ENCODE results near the gene DIAPH2.
"Not testable (repeated sequence)": the region's sequence is repeated elsewhere in the genome, so short reads cannot be mapped to it uniquely, and the experiment has no call there.

Gene DIAPH2

GRCh38 chrX:97402333-97402732, 717.7 kb downstream of the DIAPH2 start:
- no peaks in the 10 kb centered on the region for H3K36me3 ChIP-seq (replicated peaks; ENCODE audit: insufficient read depth, low read length)
- no peaks in the 10 kb centered on the region for H3K79me2 ChIP-seq (ENCODE audit: low read length)
- peak overlapping the region; percentile 74; the same call in 1 of the 2 replicates for H3K4me2 ChIP-seq (ENCODE audit: low read depth, low read length)
- H3K4me1 ChIP-seq (ENCODE audit: low read length), result peaks cover 55% of the 10 kb centered on the region
- no peak overlapping the region for H3K9ac ChIP-seq (ENCODE audit: low read length)
- no peak overlapping the region for H2AFZ ChIP-seq (ENCODE audit: low read length)
- H4K20me1 ChIP-seq (ENCODE audit: insufficient read depth, low read length), result no peaks in the 10 kb centered on the region
- no peak overlapping the region for H3K4me3 ChIP-seq (ENCODE audit: low read length)
- peaks cover 56% of the 10 kb centered on the region for H3F3A ChIP-seq (ENCODE audit: insufficient read depth, low read length)
- TF ChIP-seq EZH2 (optimal IDR thresholded peaks at IDR 0.05; ENCODE audit: low read depth, low read length) (no peak), CTCF (IDR thresholded peaks at IDR 0.05; ENCODE audit: low read length) (no peak), EZH2phosphoT487 (IDR thresholded peaks at IDR 0.05; ENCODE audit: low read length) (no peak)
- H3K27me3 ChIP-seq (replicated peaks; ENCODE audit: insufficient read depth, low read length), result no peaks in the 10 kb centered on the region
- no peak for DNase-seq
- H3K9me2 ChIP-seq (replicated peaks; ENCODE audit: insufficient read depth, low read length), result no peaks in the 10 kb centered on the region
- no peaks in the 10 kb centered on the region for H3K9me3 ChIP-seq (replicated peaks; ENCODE audit: insufficient read depth, low read length)
- peak overlapping the region; percentile 83; the same call in 1 of the 2 replicates for H3K27ac ChIP-seq (ENCODE audit: low read length)

- Histone ChIP-seq H4K20me1 (ENCODE audit: insufficient read depth, low read length) (no peaks in the 10 kb centered on the region), H3K9ac (ENCODE audit: low read length) (no peak overlapping the region), H3K27ac (ENCODE audit: low read length) (no peak overlapping the region; the same call in 1 of the 2 replicates), H3K79me2 (ENCODE audit: low read length) (no peaks in the 10 kb centered on the region), H3K4me2 (ENCODE audit: low read depth, low read length) (peak overlapping the region; percentile 74; the same call in 1 of the 2 replicates), H3F3A (ENCODE audit: insufficient read depth, low read length) (peaks cover 50% of the 10 kb centered on the region), H3K27me3 (replicated peaks; ENCODE audit: insufficient read depth, low read length) (no peaks in the 10 kb centered on the region), H3K4me1 (ENCODE audit: low read length) (peaks cover 50% of the 10 kb centered on the region), H3K36me3 (replicated peaks; ENCODE audit: insufficient read depth, low read length) (no peaks in the 10 kb centered on the region), H3K9me2 (replicated peaks; ENCODE audit: insufficient read depth, low read length) (no peaks in the 10 kb centered on the region), H3K4me3 (ENCODE audit: low read length) (no peak overlapping the region), H3K9me3 (replicated peaks; ENCODE audit: insufficient read depth, low read length) (no peaks in the 10 kb centered on the region), H2AFZ (ENCODE audit: low read length) (no peak overlapping the region)
- TF ChIP-seq EZH2 (optimal IDR thresholded peaks at IDR 0.05; ENCODE audit: low read depth, low read length) (no peak), CTCF (IDR thresholded peaks at IDR 0.05; ENCODE audit: low read length) (no peak), EZH2phosphoT487 (IDR thresholded peaks at IDR 0.05; ENCODE audit: low read length) (no peak)
- DNase-seq, result peak; percentile 70
These were observed 718.3 kb downstream of the DIAPH2 start for GRCh38 chrX:97402903-97403302.

GRCh38 chrX:97405031-97405660, 720.5 kb downstream of the DIAPH2 start:
- no peaks in the 10 kb centered on the region for H3K36me3 ChIP-seq (replicated peaks; ENCODE audit: insufficient read depth, low read length)
- no peaks in the 10 kb centered on the region for H4K20me1 ChIP-seq (ENCODE audit: insufficient read depth, low read length)
- no peak overlapping the region for H3K4me3 ChIP-seq (ENCODE audit: low read length)
- H3K4me2 ChIP-seq (ENCODE audit: low read depth, low read length), result no peak overlapping the region
- no peaks in the 10 kb centered on the region for H3K9me3 ChIP-seq (replicated peaks; ENCODE audit: insufficient read depth, low read length)
- no peaks in the 10 kb centered on the region for H3K9me2 ChIP-seq (replicated peaks; ENCODE audit: insufficient read depth, low read length)
- no peak overlapping the region for H3K9ac ChIP-seq (ENCODE audit: low read length)
- H2AFZ ChIP-seq (ENCODE audit: low read length), result no peak overlapping the region
- DNase-seq, result no peak
- TF ChIP-seq EZH2phosphoT487 (IDR thresholded peaks at IDR 0.05; ENCODE audit: low read length) (no peak), CTCF (IDR thresholded peaks at IDR 0.05; ENCODE audit: low read length) (no peak)
- no peaks in the 10 kb centered on the region for H3K27me3 ChIP-seq (replicated peaks; ENCODE audit: insufficient read depth, low read length)
- peaks cover 28% of the 10 kb centered on the region for H3F3A ChIP-seq (ENCODE audit: insufficient read depth, low read length)
- no peak overlapping the region for H3K27ac ChIP-seq (ENCODE audit: low read length)
- no peaks in the 10 kb centered on the region for H3K79me2 ChIP-seq (ENCODE audit: low read length)
- peaks cover 34% of the 10 kb centered on the region for H3K4me1 ChIP-seq (ENCODE audit: low read length)

- not testable (repeated sequence) for H3K27me3 ChIP-seq (replicated peaks; ENCODE audit: insufficient read depth, low read length); H3K27ac ChIP-seq (ENCODE audit: low read length); H3K9ac ChIP-seq (ENCODE audit: low read length); H4K20me1 ChIP-seq (ENCODE audit: insufficient read depth, low read length); H3K36me3 ChIP-seq (replicated peaks; ENCODE audit: insufficient read depth, low read length); H2AFZ ChIP-seq (ENCODE audit: low read length); H3K79me2 ChIP-seq (ENCODE audit: low read length); DNase-seq; H3K4me2 ChIP-seq (ENCODE audit: low read depth, low read length); H3K9me3 ChIP-seq (replicated peaks; ENCODE audit: insufficient read depth, low read length); H3F3A ChIP-seq (ENCODE audit: insufficient read depth, low read length); H3K4me3 ChIP-seq (ENCODE audit: low read length); H3K4me1 ChIP-seq (ENCODE audit: low read length); H3K9me2 ChIP-seq (replicated peaks; ENCODE audit: insufficient read depth, low read length)
These were observed 725.2 kb downstream of the DIAPH2 start for GRCh38 chrX:97409632-97410415.
